ENCODE results near the gene TREH.

GRCh38 chr11:118656563-118657165 lies 22.8 kb downstream of the TREH start:
- TF ChIP-seq CTCF (conservative IDR thresholded peaks at IDR 0.05; ENCODE audit: low read length) (no peak), EZH2phosphoT487 (IDR thresholded peaks at IDR 0.05; ENCODE audit: borderline replicate concordance, low read depth, low read length) (no peak)
